K562 (cell line): ENCODE data around the gene DGKZ. TPM values are rescaled to one million over a fixed set of nuclear protein-coding genes. Genes with fewer than 3 reads are reported as not detected.

ENCODE experiments used
- ATAC-seq: fragments of 200-7000 bp; cut with Tn5 transposase; 3 replicates; pipeline ENCODE4 v1.9.1; 2020; ENCODE audit warnings: moderate library complexity
- BruUV-seq: library from RNA; stranded (reverse); fragments of 400-500 nt; replicated peaks from 2 replicates; lab custom pipeline; 2021; lab: Mats Ljungman, UMichigan
- CTCF ChIA-PET: fragments of 300-600 bp; formaldehyde crosslinking; extraction: SDS; loops from one replicate; lab custom pipeline; 2021; ENCODE audit warnings: low intra/inter-chr PET ratio; lab: Yijun Ruan, JAX
- POLR2A ChIA-PET: fragments of 300-600, 350-650 bp; sonication (Branson Sonifier 250); formaldehyde crosslinking; extraction: SDS; loops from one replicate; lab custom pipeline; 2021; ENCODE audit warnings: antibody characterized with exemption, inconsistent platforms; lab: Yijun Ruan, JAX
- DNase-seq, 4 experiments: peaks; one replicate each; pipeline versions ENCODE4 v3.0.0 to v3.0.0-alpha.2; 2011 to 2018; ENCODE audit warnings: low spot score in 3 of 4, mixed read lengths in 3 of 4; ENCODE audit errors: extremely low read depth in 1 of 4
- FAIRE-seq: peaks from 2 replicates; lab custom pipeline; 2011; peaks lifted over from hg19 to GRCh38; lab: Jason Lieb, UNC
- H2AFZ ChIP-seq: 2 replicates; pipeline ENCODE4 v1.6.0; 2011; ENCODE audit warnings: low read depth, low read length, control low read depth, inconsistent platforms
- H3K27ac ChIP-seq: fragments of 200-600 bp; 3 replicates; pipeline ENCODE4 v1.8.0; 2011; ENCODE audit warnings: low read depth, mild to moderate bottlenecking, control low read depth, inconsistent platforms, low read length, moderate library complexity, mixed read lengths; ENCODE audit errors: extremely low read depth
- H3K27me3 ChIP-seq, 2 experiments: fragments of 300-600 bp in 1 of 2; 2 replicates in 1 of 2; 3 replicates in 1 of 2; pipeline versions ENCODE4 v1.6.0 to v1.8.0; 2011; ENCODE audit warnings: inconsistent platforms in 2 of 2, low read length in 2 of 2, mild to moderate bottlenecking in 1 of 2, mixed read lengths in 1 of 2, moderate library complexity in 1 of 2; ENCODE audit not compliant: control insufficient read depth in 2 of 2, insufficient read depth in 2 of 2
- H3K36me3 ChIP-seq: fragments of 300-600 bp; 3 replicates; pipeline ENCODE4 v1.8.0; 2011; ENCODE audit warnings: mild to moderate bottlenecking, low read length, inconsistent platforms; ENCODE audit not compliant: control insufficient read depth, insufficient read depth
- H3K4me1 ChIP-seq, 2 experiments: fragments of 200-600 bp in 1 of 2; replicated peaks in 1 of 2; 2 replicates in 1 of 2; 3 replicates in 1 of 2; pipeline versions ENCODE4 v1.5.1 to v1.8.0; 2011; ENCODE audit warnings: inconsistent platforms in 2 of 2, low read length in 2 of 2, mild to moderate bottlenecking in 1 of 2, mixed read lengths in 1 of 2, moderate library complexity in 1 of 2; ENCODE audit not compliant: control insufficient read depth in 2 of 2, insufficient read depth in 2 of 2
- H3K4me2 ChIP-seq: 2 replicates; pipeline ENCODE4 v1.6.1; 2011; ENCODE audit warnings: low read length, control low read depth, inconsistent platforms, mixed read lengths; ENCODE audit not compliant: insufficient read depth
- H3K4me3 ChIP-seq: fragments of 200-600 bp; sonication (generic), shearing (Covaris generic); 2 replicates; pipeline ENCODE4 v1.5.1; 2016; ENCODE audit warnings: control low read depth, inconsistent platforms
- H3K79me2 ChIP-seq: fragments of 200-600 bp; 3 replicates; pipeline ENCODE4 v1.8.0; 2011; ENCODE audit warnings: low read length, inconsistent platforms; ENCODE audit not compliant: control insufficient read depth, insufficient read depth
- H3K9ac ChIP-seq, 2 experiments: 2 replicates each; pipeline versions ENCODE4 v1.6.0 to v1.6.1; 2011; ENCODE audit warnings: low read depth in 2 of 2, low read length in 2 of 2, control low read depth in 1 of 2, inconsistent platforms in 1 of 2, mild to moderate bottlenecking in 1 of 2, mixed read lengths in 1 of 2; ENCODE audit not compliant: insufficient read depth in 1 of 2
- H3K9me1 ChIP-seq: one replicate; pipeline ENCODE4 v1.6.0; 2011; ENCODE audit warnings: inconsistent platforms, mild to moderate bottlenecking, low read length, moderate library complexity; ENCODE audit not compliant: control insufficient read depth, insufficient read depth
- H3K9me3 ChIP-seq: replicated peaks from 2 replicates; pipeline ENCODE4 v1.5.1; 2011; ENCODE audit warnings: low read depth, low read length, inconsistent platforms; ENCODE audit not compliant: control insufficient read depth, insufficient read depth
- H4K20me1 ChIP-seq: replicated peaks from 2 replicates; pipeline ENCODE4 v1.6.1; 2011; ENCODE audit warnings: low read length, inconsistent platforms, mixed read lengths; ENCODE audit not compliant: control insufficient read depth, insufficient read depth
- NR4A1 ChIP-seq, 2 experiments: fragments of 250-450 bp in 1 of 2; fragments of 450-650 bp in 1 of 2; sonication (Bioruptor Pico) in 1 of 2; IDR thresholded peaks; 2 replicates each; pipeline versions ENCODE4 v1.4.0 to v1.6.1; 2016 to 2020; ENCODE audit warnings: mild to moderate bottlenecking in 2 of 2, missing compliant biosample characterization in 1 of 2, missing genetic modification characterization in 1 of 2, moderate library complexity in 1 of 2
- STAG1 ChIP-seq: sonication (generic); formaldehyde crosslinking; IDR thresholded peaks from 2 replicates; pipeline ENCODE4 v1.5.0; 2020; ENCODE audit warnings: missing genetic modification reagents, borderline replicate concordance
- ZNF232 ChIP-seq: sonication (generic); formaldehyde crosslinking; IDR thresholded peaks from 2 replicates; pipeline ENCODE4 v1.8.0; 2022; ENCODE audit warnings: mild to moderate bottlenecking, missing genetic modification reagents
- WGBS: fragments of 100-300 bp; shearing (Covaris generic); methylation state at CpG from one replicate; pipeline ENCODE4 v1.1.6; 2016; ENCODE audit warnings: low coverage, mixed read lengths; ENCODE audit not compliant: insufficient coverage; ENCODE audit errors: missing lambda C conversion rate; 5-methylcytosine and 5-hydroxymethylcytosine counted together
- in situ Hi-C: fragments of 300-500 bp; cut with MboI; formaldehyde crosslinking; loops from 4 replicates; pipeline ENCODE4 v1.15.0; 2018; ENCODE audit warnings: inconsistent platforms, mixed read lengths
- intact Hi-C: fragments of 100-400 bp; cut with micrococcal nuclease; formaldehyde crosslinking; loops from 2 replicates; pipeline ENCODE4 v1.14.2; 2022
- polyA plus RNA-seq, 8 experiments: library from polyadenylated mRNA; depleted of rRNA in 4 of 8; stranded (reverse) in 5 of 8; unstranded in 3 of 8; fragments of >200 nt; fragmentation: Nextera tagmentation in 2 of 8; fragmentation: Illumina TruSeq in 1 of 8; extraction: Ambion mirVana in 2 of 8; extraction: Trizol in 1 of 8; gene quantifications; 2 replicates each; pipeline versions ENCODE4 v1.2.1 to v1.2.3, GENCODE V29; 2011 to 2014; ENCODE audit warnings: inconsistent platforms in 1 of 8, missing spikeins in 1 of 8
- total RNA-seq, 7 experiments: library from RNA; depleted of rRNA in 6 of 7; stranded (reverse); fragments of >200 nt in 6 of 7; fragmentation: Illumina TruSeq in 2 of 7; extraction: Trizol in 2 of 7; gene quantifications; 2 replicates each; pipeline versions ENCODE4 v1.2.1 to v1.2.3, GENCODE V29; 2011 to 2021; ENCODE audit warnings: low replicate concordance in 1 of 7

The DGKZ gene
- total and polyA plus RNA-seq, 9 of the 15 experiments (the other 6 are each of a cell fraction or from before 2014, with no cell fraction given): 0.51 to 100 (median 44.2) TPM

GRCh38 chr11:46335890-46336562, 11.2 kb upstream of the DGKZ start:
- BruUV-seq: no TSS peak
- no peak for DNase-seq
- TF ChIP-seq ZNF232 (CRISPR knock-in tag) (no peak), NR4A1 (CRISPR knock-in tag; IDR thresholded peaks at IDR 0.05) (no peak), NR4A1 (tag; IDR thresholded peaks at IDR 0.05) (no peak), STAG1 (CRISPR knock-in tag) (no peak)
- TF ChIP-seq, all 486 proteins: peak for 0
- FAIRE-seq (no peak), ATAC-seq (no peak)
- H3K9me3 ChIP-seq: no peaks in the 10 kb centered on the region
- peaks cover 16 to 40% of the 10 kb centered on the region in 2 experiments for H3K4me1 ChIP-seq
- H2AFZ ChIP-seq: no peak overlapping the region
- H3K9me1 ChIP-seq: no peaks in the 10 kb centered on the region
- no peaks in the 10 kb centered on the region for H3K36me3 ChIP-seq
- no peak overlapping the region for H3K27ac ChIP-seq
- WGBS: 31% methylated on average over 10 of the region's 11 CpGs
- H3K27me3 ChIP-seq: peaks cover 20 to 60% of the 10 kb centered on the region in 2 experiments; a peak in 4 of 5 replicates
- no peaks in the 10 kb centered on the region for H3K79me2 ChIP-seq
- no peak overlapping the region for H3K4me2 ChIP-seq
- intact Hi-C loops: no loop called here
- H3K9ac ChIP-seq: peak overlapping the region in 1 of 2 experiments; percentile 42; a peak in 1 of 4 replicates
- in situ Hi-C loops: no loop called here
- no peak overlapping the region for H3K4me3 ChIP-seq
- CTCF ChIA-PET: no interaction called here
- POLR2A ChIA-PET: interaction anchor here (0.6 kb wide), 3 partner anchors 16 to 178 kb away, joined by 3 to 4 read pairs (median 3); no protein-coding TSS in a partner anchor
- peaks cover 3% of the 10 kb centered on the region; the same call in 1 of the 2 replicates for H4K20me1 ChIP-seq
